Measurements from ENCODE around the gene ZNF516.

The ZNF516 gene

DNA sequence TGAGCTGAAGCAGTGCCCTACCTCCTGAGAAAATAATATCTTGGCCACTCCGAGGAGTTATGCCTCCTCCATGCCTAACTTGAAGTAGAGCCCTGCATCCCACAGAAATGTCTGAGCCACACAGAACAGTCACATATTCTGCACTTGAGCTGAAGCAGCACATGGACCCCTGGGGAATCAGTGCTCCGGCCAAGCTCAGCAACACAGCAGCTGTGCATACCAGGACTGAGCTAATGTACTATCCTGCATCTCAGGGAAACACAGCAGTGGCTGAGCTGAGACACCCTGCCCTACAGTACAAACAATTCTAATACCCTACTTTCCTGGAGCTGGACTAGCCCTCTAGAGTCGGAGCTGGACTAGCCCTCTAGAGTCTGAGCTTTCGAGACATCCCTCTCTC lies 166.9 kb downstream of the ZNF516 start:
- in situ Hi-C loops (cut with MboI; ENCODE audit: low pct_unique_long_range_greater_than_20kb, low sequenced_read_pairs, unreplicated experiment), result no loop called here
- DNase-seq (ENCODE audit: low spot score), result no peak
- TF ChIP-seq, protein P1, sequence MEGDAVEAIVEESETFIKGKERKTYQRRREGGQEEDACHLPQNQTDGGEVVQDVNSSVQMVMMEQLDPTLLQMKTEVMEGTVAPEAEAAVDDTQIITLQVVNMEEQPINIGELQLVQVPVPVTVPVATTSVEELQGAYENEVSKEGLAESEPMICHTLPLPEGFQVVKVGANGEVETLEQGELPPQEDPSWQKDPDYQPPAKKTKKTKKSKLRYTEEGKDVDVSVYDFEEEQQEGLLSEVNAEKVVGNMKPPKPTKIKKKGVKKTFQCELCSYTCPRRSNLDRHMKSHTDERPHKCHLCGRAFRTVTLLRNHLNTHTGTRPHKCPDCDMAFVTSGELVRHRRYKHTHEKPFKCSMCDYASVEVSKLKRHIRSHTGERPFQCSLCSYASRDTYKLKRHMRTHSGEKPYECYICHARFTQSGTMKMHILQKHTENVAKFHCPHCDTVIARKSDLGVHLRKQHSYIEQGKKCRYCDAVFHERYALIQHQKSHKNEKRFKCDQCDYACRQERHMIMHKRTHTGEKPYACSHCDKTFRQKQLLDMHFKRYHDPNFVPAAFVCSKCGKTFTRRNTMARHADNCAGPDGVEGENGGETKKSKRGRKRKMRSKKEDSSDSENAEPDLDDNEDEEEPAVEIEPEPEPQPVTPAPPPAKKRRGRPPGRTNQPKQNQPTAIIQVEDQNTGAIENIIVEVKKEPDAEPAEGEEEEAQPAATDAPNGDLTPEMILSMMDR (IDR thresholded peaks at IDR 0.05; ENCODE audit: extremely low read depth, insufficient read depth, missing control alignments), result no peak

DNA sequence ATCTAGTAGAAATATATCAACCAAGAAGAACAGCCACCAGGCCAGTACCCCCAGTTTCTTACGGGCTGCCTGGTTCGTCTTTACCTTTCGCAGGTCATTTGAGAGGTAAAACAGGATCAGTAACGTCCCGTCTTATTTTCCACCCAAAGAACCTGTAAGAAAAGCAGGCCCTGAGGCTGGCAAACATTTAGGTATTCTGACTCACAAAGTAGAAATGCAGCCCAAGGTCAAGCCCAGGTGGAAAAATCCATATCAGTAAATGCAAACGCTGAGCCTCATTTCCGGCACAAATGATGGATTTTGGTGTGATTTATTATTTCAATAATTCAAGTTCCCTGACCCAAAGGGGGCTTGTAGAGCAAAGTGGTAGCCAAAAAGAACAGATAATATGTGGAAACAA lies 171.2 kb downstream of the ZNF516 start:
- TF ChIP-seq, protein P1 (IDR thresholded peaks at IDR 0.05; ENCODE audit: extremely low read depth, insufficient read depth, missing control alignments), result no peak
- in situ Hi-C loops (cut with MboI; ENCODE audit: low pct_unique_long_range_greater_than_20kb, low sequenced_read_pairs, unreplicated experiment), result no loop called here
- DNase-seq (ENCODE audit: low spot score), result no peak

DNA sequence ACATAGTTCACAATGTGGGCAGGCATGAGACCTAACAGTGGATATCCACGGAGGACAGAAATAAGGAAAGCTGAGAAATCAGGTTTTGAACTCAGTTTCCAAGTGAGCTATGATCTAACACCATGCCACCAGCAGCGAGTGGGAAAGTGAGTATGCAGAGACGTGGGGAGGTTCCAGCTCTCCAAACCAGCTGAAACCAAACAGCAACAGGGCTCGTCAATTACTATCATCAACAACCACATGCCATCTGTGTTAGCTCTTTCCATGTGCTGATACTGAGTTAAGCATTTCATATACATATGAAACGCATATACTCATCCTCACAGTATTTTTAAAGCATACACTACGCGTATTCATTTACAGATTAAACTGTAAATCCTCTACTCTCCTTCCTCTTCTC lies 172.4 kb downstream of the ZNF516 start:
- in situ Hi-C loops (cut with MboI; ENCODE audit: low pct_unique_long_range_greater_than_20kb, low sequenced_read_pairs, unreplicated experiment), result no loop called here
- TF ChIP-seq, protein P1 (IDR thresholded peaks at IDR 0.05; ENCODE audit: extremely low read depth, insufficient read depth, missing control alignments), result no peak

GRCh38 chr18:76319366-76319765 lies 175.7 kb downstream of the ZNF516 start:
- TF ChIP-seq, protein P1 (IDR thresholded peaks at IDR 0.05; ENCODE audit: extremely low read depth, insufficient read depth, missing control alignments), result no peak
- DNase-seq (ENCODE audit: low spot score), result no peak
- in situ Hi-C loops (cut with MboI; ENCODE audit: low pct_unique_long_range_greater_than_20kb, low sequenced_read_pairs, unreplicated experiment), result no loop called here

More for the DNA sequence above, 172.4 kb downstream of the ZNF516 start:
- no peak for DNase-seq (ENCODE audit: low spot score)

- in situ Hi-C loops (cut with MboI; ENCODE audit: low pct_unique_long_range_greater_than_20kb, low sequenced_read_pairs, unreplicated experiment), result no loop called here
- DNase-seq (ENCODE audit: low spot score), result no peak
- TF ChIP-seq, protein P1 (IDR thresholded peaks at IDR 0.05; ENCODE audit: extremely low read depth, insufficient read depth, missing control alignments), result no peak
These were observed 176.4 kb downstream of the ZNF516 start for GRCh38 chr18:76318607-76319006.

- in situ Hi-C loops (cut with MboI; ENCODE audit: low pct_unique_long_range_greater_than_20kb, low sequenced_read_pairs, unreplicated experiment), result no loop called here
- no peak for DNase-seq (ENCODE audit: low spot score)
- TF ChIP-seq, protein P1 (IDR thresholded peaks at IDR 0.05; ENCODE audit: extremely low read depth, insufficient read depth, missing control alignments), result no peak
These were observed 177.9 kb downstream of the ZNF516 start for GRCh38 chr18:76317136-76317535.

DNA sequence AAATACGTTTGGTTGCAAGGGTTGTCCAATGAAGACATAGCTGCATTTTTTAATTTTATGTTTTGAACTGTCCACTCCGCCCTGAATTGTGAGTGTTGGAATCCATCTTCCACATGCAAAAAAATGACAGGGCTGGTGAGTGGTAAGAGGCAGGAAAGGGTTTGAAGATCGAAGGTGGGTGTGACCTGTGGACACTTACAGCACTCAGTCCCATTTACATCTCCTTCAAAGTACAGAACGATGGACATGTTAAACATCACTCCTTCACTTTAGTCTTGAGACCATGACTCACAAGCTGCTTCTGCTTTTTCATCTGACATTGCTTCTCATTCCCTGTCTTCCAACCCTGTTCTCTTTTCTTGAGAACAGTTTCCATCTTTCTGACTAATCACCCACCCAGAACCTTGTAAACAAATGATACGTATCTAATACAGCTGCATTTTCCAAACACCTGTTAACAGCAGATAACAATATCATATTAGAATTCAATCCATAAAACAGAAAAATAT lies 179.3 kb downstream of the ZNF516 start:
- DNase-seq (ENCODE audit: low spot score), result no peak
- in situ Hi-C loops (cut with MboI; ENCODE audit: low pct_unique_long_range_greater_than_20kb, low sequenced_read_pairs, unreplicated experiment), result no loop called here
- TF ChIP-seq, protein P1 (IDR thresholded peaks at IDR 0.05; ENCODE audit: extremely low read depth, insufficient read depth, missing control alignments), result no peak

Measured in GM13977 (cell line).